NCI-H526 treated with DMSO at 0.1 percent for 48 hours (cell line): ENCODE results near the gene CDK13.

Source experiments
- DNase-seq: peaks from one replicate; lab custom pipeline; 2025; lab: John Stamatoyannopoulos, UW

Gene CDK13

DNA sequence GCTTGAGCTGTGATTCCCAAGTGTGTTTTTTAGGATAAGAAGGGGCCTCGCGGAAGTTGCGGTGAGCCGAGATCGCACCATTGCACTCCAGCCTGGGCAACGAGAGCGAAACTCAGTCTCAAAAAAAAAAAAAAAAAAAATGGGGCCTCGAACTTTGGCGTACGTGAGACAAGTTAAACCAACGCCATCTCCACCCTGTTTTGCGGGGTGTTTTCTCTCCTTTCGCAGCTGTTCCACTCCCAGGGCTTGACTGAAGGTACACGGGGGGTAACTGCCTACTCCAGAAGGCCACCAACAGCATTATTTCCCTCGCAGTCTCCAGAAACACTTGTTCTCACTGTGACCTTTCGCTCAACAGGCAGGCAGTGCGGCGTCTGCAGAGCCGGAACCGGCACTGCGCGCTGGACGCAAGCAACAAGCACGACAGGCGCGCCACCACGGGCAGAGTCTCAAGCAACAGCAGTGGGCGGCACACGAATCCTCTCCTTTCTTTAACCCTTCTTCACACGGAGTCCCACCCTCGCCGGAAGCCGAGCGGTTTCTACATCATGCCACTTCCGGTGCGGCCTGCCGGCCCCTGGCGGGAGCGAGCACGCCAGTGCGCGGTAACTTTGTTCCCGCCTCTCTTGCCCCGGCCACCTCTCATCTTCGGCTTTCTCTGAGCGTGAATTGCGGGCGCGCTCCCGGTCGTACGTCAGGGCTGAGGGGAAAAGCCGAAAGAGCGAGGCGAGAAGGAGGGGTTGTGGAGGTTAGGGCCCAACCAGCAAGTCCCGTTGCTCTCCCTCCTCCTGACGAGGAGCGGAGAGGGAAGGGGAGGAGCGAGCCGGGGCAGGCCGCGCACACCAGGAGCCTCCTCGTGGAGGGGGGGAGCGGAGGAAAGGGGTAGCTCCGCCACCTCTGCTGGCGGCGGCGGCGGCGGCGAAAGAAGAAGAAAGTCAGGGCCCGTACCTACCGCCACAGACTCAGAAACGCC is 814 bp upstream of the CDK13 start:
- DNase-seq: peak; percentile 97

DNA sequence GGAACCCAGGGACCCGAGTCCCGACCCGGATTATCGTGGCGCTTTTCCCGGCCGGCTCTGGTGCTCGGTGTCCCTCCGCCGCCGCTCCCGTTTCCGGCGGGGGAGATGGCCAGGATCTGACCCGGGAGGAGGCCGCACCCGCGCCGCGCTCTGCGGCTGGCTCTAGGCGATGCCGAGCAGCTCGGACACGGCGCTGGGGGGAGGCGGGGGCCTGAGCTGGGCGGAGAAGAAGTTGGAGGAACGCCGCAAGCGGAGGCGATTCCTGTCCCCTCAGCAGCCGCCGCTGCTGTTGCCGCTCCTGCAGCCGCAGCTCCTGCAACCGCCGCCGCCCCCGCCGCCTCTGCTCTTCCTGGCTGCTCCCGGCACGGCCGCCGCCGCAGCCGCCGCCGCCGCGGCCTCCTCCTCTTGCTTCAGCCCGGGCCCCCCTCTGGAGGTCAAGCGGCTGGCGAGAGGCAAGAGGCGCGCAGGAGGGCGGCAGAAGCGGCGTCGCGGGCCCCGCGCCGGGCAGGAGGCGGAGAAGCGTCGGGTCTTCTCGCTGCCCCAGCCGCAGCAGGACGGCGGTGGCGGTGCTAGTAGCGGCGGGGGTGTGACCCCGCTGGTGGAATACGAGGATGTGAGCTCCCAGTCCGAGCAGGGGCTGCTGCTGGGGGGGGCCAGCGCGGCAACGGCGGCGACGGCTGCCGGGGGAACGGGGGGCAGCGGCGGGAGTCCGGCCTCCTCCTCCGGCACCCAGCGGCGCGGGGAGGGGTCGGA is 593 bp downstream of the CDK13 start:
- peak; percentile 13 for DNase-seq

DNA sequence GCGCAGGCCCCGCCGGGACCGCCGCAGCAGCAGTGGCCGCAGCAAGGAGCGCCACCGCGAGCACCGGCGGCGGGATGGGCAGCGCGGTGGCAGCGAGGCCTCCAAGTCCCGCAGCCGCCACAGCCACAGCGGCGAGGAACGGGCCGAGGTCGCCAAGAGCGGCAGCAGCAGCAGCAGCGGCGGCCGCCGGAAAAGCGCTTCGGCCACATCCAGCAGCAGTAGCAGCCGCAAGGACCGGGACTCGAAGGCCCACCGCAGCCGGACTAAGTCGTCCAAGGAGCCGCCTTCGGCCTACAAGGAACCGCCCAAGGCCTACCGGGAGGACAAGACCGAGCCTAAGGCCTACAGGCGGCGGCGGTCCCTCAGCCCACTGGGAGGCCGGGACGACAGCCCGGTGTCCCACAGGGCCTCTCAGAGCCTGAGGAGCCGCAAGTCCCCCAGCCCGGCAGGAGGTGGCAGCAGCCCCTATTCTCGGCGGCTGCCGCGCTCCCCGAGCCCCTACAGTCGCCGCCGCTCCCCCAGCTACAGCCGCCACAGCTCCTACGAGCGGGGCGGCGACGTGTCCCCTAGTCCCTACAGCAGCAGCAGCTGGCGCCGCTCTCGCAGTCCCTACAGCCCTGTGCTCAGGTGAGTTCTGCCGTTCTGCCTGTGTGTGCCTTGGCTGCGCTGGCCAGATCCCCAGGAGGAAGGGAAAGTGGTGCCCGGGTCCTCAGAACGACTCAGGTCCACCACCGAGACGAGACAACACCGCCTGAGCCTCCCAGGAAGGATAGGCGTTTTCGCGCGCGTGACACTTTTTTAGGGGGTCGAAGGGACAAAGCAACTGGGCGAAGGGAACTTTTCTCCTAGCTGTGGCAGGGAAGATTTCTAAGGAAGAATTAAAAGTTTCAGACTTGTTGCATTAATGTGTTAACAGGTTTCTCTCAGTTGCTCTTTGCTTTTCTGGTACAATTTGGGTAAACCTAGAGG is 1.5 kb downstream of the CDK13 start:
- peak; percentile 34 for DNase-seq

DNA sequence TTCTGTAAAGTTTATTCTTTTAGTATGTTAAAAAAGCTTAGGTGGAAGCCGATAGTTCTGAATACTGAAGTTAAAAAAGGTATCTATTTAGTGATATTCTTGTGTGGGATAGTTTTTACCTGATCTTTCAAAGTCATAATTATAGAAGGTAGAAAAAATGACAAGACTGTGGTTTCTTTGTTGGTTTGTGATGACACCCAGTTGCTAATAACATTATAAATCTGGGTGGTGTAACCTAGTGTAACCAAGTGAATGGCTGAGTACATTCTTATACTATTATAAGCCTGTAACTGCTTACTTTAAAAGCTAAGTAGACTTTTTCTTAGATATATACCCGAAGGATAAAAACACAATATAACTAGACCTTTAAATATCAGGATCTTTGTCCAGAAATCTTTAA is 2.3 kb downstream of the CDK13 start:
- DNase-seq: no peak

DNA sequence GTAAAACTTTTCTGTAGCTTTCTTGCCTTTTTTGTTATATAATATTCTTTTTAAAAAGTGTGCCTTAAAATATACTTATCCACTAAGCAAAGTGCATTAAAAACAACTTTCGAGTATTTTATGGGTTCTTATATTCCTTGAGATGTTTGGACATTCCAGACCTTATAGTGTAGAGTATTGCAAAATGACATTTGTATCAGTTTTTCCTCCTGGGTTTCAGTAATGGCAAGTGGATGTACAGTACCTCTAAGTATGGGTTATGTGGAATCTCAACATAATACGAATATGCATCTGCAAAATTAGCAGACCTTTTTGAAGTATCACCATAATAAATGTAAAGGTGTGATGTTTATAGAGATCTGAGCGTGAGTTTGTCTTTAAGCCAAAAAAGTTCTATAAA is 2.7 kb downstream of the CDK13 start:
- no peak for DNase-seq

DNA sequence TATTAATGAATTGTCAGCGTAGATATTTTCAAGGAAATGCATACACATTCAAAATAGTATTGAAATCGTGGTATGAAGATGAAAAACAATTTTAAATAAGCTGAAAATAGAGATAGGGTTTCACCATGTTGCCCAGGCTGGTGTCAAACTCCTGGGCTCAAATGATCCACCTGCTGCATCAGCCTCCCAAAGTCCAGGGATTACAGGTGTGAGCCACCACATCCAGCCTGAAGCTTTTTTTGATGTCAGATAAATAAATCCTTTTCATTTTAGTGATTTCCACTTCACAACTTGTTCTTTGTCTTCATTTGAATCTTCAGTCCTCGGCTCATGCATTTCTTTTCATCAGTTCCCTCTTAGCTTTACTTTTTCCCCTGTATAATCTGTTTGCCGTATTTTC is 4.6 kb downstream of the CDK13 start:
- no peak for DNase-seq

DNA sequence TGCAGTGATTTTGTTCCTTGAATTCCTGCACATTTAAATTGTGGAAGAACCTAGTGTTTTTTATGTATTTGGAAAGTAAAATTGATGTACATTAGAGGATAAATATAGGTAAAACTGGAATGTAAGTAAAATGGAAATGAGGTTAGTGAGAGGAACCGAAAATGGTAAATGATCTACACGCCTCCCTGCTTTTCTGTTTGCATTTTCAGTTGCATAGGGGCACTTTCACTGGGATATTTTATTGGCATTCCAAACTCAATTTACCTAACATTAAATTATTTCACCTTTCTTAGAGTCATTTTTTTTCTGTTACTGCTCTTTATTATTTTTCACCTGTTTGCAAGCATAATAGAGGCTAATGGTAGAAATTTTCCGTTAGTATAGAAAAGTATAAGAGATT is 8.0 kb downstream of the CDK13 start:
- DNase-seq: no peak

DNA sequence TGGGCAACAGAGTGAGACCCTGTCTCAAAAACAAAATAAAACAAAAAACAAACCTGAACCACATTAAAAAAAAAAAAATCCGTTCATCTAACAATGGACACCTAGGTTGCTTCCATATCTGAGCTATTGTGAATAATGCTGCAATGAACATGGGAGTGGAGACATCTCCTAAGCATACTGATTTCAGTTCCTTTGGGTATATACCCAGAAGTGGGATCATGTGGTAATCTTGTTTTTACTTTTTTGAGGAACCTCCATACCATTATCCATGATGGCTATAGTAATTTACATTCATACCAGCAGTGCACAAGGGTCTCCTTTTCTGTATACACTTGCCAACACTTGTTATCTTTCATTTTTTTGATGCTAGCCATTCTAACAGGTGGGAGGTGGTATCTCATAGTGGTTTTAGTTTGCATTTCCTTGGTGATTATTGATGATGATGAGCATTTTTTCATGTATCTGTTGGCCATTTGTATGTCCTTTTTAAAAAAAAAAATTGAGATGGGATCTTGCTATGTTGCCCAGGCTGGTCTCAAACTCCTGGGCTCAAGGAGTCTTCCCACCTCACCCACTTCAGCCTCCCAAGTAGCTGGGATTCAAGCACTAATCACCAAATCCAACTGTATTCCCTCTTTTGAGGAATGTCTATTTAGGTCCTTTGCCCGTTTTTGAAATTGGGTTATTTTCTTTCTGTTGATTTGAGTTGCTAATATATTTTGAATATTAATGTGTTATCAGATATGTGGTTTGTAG is 17.5 kb downstream of the CDK13 start:
- no peak for DNase-seq

DNA sequence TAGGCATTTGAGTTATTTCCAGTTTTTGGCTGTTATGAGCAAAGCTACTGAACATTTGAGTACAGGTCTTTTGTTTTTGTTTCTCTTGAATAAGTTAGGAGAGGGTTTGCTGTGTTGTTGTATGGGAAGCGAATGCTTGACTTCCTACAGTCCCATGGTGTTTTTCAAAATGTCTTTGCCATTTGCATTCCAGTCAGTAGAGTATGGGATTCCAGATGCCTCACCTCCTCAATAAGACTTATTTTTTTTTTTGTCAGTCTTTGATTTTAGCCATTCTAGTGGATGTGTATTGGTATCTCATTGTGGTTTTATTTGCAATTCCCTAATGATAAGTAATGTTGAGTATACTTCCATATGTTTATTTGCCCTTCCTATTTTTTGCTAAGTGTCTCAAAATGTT is 19.4 kb downstream of the CDK13 start:
- DNase-seq: no peak

DNA sequence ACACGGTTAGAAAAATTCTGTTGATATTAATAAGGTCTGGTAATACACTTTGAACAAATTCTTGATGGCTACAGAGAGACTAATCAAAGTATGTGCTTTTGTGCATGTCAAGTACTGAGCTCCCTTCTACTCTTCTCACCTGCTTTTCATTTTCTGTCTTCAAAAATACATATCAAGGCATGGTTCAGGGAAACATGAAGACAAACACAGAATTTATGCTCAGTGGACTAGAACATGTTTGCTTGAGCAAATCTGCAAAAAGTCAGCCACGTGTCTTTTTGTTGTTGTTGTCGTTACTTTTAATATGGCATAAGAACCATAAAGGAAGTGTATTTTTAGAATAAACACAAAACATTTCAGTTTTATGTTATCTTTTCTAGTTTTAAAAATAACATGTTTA is 21.9 kb downstream of the CDK13 start:
- no peak for DNase-seq

DNA sequence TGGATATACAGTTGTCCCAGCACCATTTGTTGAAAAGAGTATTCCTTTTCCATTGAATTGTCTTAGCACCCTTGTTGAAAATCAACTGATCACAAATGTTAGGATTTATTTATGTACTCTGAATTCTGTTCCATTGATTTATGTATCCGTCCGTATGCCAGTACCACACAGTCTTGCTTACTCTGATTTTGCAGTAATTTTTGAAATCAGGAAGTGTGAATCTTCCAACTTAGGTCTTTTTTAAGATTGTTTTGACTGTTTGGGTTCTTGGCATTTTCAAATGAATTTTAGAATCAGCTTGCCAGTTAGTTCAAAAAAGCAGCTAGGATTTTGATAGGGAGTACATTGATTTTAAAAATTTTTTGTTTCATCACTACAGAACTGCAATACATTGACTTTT is 23.7 kb downstream of the CDK13 start:
- DNase-seq: no peak

DNA sequence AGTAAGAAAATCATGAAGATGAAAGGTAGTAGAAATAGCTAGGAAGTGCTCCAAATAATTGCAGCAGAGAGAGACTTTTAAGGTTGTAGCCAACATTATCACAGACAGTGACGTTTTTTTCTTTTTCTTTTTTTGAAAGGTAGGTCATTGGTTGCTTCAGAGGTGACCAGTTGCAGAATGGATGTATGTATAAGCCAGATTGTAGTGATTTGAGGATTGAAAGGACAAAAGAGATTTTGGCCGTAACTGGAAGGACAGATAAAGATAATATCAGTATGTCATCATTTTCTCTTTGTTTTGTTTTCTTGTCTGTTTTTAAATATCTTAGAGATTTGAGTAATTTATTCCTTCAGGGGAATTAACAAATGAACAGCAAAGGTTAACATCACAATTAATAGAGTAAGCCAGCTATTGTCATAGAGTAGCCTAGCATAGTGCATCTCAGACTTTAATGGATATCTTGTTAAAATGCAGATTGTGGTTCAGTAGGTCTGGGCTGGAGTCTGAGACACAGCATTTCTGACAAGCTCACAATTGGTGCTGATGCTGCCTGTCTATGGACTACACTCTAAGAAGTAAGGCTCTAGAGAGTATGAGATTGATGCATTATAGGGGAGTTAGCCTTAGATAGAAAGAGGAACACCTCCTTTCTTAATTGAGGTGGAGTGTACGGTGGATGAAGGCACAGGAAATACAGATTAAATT is 28.3 kb downstream of the CDK13 start:
- no peak for DNase-seq

DNA sequence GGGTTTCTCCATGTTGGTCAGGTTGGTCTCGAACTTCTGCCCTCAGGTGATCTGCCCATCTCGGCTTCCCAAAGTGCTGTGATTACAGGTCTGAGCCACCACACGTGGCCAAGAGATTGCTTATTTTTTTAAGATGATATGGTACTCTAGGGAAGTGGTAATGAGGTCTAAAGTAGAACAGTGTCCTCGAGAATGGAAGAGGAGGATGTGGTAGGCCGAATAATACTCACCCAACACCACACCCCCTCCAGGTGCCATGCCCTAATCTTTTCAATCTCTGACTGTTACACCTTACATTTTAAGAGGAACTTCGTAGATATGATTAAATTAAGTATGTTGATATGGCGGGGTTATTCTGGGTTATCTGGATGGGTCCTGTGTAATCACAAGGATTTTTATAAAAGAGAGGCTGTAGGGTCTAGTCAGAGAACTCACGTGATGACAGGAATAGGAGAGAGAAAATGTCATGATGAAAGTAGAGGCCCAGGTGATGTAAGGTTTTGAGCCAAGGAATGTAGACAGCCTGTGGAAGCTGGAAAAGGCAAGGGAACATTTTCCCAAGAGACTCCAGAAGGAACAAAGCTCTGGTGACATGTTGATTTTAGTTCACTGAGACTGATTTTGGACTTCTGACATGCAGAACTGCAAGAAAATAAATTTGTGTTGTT is 29.5 kb downstream of the CDK13 start:
- DNase-seq: no peak

DNA sequence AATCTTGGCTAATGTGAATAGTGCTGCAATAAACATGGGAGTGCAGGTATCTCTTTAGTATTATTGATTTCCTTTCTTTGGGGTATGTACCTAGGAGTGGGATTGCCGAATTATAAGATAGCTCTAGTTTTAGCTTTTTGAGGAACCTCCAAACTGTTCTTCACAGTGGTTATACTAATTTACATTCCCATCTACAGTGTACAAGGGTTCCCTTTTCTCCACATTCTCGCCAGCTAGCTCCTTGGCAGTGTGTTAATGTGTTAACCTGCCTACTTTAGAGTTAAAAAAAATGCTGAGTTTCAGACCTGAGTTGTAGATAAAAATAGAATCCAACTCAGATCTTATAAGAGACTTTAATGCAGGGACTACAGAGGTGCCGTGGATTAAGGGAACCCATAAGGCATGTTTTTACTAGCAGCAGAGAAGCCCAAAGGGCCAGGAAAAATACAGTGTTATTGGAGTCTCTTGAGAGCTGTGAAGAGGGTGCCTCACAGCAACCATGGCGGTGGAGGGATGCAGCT is 35.4 kb downstream of the CDK13 start:
- DNase-seq: no peak

DNA sequence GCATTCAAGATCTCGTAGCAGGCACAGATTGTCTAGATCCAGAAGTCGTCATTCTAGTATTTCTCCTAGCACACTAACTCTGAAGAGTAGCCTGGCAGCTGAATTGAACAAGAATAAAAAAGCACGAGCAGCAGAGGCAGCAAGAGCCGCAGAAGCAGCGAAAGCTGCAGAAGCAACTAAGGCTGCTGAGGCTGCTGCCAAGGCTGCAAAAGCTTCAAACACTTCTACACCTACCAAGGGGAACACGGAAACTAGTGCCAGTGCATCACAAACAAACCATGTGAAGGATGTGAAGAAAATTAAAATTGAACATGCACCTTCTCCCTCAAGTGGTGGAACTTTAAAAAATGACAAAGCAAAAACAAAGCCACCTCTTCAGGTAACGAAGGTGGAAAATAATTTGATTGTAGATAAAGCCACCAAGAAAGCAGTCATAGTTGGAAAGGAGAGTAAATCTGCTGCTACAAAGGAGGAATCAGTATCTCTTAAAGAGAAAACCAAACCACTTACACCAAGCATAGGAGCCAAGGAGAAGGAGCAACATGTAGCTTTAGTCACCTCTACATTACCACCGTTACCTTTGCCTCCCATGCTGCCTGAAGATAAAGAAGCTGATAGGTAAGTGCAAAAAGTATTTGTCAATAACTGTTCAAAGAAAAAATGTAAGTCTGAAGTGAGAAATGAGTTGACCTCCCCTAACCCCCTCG is 37.7 kb downstream of the CDK13 start:
- no peak for DNase-seq

DNA sequence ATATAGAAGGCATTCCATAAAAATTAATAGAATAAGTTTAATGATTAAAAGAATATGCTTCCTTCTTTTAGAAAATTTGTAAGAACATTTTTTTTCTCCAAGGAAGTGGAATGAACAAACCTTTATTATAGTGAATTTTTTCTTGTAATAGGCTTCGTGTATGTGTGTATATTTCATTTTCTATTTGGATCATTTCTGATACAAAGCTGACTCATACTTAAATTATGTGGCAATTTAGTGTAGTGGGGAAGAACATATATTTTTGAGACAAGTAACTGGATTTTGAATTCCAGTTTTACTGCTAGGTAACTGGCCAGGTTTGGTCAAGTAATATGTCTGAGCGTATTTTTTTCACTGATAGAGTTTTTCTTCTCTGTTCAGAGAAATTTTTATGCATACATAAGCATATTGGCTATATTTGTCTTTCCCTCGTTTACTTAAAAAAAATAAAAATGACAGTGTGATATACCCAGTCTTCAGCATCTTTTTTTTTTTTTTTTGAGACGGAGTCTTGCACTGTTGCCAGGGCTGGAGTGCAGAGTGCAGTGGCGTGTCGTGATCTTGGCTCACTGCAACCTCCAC is 50.8 kb downstream of the CDK13 start:
- no peak for DNase-seq

DNA sequence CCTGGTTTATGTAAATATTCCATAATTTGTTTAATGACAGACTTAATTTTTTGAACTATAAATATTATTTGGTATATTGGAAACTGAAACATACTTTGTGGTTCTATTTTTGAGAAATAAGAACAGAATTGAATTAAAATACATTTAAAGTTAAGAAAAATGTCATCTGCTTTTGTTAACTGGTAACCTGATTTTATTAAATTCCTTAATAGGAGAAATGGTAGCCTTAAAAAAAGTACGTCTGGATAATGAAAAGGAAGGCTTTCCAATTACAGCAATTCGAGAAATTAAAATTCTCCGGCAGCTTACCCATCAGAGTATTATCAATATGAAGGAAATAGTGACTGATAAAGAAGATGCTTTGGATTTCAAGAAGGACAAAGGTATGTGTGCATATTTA is 51.6 kb downstream of the CDK13 start:
- DNase-seq: no peak

DNA sequence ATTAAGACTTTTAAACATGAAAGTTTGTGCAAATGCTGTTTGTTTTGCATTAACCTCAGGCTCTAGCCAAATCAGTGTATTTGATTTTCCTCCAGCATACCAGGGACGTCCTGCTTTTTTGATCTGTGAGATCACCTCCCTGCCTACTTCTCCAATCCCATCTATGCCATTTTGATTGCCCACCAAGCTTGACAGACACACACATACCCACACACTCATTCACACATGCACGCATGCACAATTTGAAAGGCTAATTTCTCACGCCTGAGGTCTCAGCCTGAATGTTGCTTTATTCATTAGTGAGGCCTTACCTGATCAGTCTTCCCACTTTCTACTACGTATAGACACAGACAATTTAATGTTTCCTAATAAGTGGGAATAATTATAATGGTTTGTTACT is 53.5 kb downstream of the CDK13 start:
- DNase-seq: no peak
